A673 (cell line): ENCODE results near the gene LCN15.

Experiments used
- EZH2 ChIP-seq: fragments of 200-600 bp; sonication (generic); IDR thresholded peaks from 2 replicates; pipeline ENCODE4 v1.6.1; 2017; ENCODE audit warnings: borderline replicate concordance, low read depth, mild to moderate bottlenecking, mixed read lengths, antibody characterized with exemption, low read length; ENCODE audit not compliant: poor library complexity, severe bottlenecking
- TF ChIP-seq, protein P1 (sequence below): fragments of 300-800, 200-600 bp; sonication (generic); conservative IDR thresholded peaks from 2 replicates; pipeline ENCODE4 v1.5.1; 2017; ENCODE audit warnings: low read depth, mild to moderate bottlenecking, antibody characterized with exemption, low read length, moderate library complexity, mixed read lengths

DNA sequence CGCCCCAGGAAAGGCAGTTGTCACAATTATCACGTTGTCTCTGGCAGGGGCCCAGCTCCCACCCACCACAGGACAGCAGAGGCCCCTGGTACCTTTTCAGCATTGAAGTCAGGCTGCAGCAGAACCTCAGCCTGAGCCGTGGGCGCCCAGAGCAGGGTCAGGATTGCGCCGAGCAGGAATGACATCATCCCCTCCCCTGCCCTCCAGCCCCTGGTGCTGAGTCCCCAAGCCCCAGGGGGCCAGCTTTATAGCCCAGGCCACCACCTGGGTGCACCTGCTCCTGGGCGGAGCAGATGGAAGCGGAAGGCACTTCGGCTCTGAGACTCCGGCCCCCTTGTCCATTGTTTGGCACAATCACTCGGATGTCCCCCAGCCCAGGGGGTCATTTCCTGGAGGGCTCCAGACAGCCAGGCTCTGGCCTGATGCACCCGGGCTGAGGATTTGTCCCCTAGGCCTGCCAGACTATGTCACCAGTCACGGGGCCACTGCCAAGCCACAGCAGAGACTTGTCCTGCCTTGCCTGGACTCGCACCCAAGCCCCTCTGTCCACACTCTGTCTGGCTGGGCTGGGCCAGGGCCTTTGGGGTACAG, at the start of gene LCN15:
- TF ChIP-seq, protein P1, sequence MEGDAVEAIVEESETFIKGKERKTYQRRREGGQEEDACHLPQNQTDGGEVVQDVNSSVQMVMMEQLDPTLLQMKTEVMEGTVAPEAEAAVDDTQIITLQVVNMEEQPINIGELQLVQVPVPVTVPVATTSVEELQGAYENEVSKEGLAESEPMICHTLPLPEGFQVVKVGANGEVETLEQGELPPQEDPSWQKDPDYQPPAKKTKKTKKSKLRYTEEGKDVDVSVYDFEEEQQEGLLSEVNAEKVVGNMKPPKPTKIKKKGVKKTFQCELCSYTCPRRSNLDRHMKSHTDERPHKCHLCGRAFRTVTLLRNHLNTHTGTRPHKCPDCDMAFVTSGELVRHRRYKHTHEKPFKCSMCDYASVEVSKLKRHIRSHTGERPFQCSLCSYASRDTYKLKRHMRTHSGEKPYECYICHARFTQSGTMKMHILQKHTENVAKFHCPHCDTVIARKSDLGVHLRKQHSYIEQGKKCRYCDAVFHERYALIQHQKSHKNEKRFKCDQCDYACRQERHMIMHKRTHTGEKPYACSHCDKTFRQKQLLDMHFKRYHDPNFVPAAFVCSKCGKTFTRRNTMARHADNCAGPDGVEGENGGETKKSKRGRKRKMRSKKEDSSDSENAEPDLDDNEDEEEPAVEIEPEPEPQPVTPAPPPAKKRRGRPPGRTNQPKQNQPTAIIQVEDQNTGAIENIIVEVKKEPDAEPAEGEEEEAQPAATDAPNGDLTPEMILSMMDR, result no peak
- TF ChIP-seq EZH2, result no peak
